K562 (cell line): ENCODE results near the gene SYNGR4.

Experiments
- POLR2AphosphoS5 ChIP-seq: IDR thresholded peaks from 2 replicates; pipeline ENCODE4 v1.6.1; 2011; ENCODE audit warnings: mild to moderate bottlenecking, low read depth, low read length, moderate library complexity; ENCODE audit not compliant: control insufficient read depth, insufficient read depth
- SMAD1 ChIP-seq: fragments of 150-350 bp; IDR thresholded peaks from 2 replicates; pipeline ENCODE4 v1.6.1; 2014; ENCODE audit warnings: low read length, low read depth; ENCODE audit not compliant: partially characterized antibody

GRCh38 chr19:48405010-48405659 is 41.0 kb downstream of the SYNGR4 start:
- TF ChIP-seq POLR2AphosphoS5, result no peak
- TF ChIP-seq SMAD1, result no peak
